NCI-H2227 treated with DMSO at 0.1 percent for 48 hours (cell line): ENCODE data around the gene ZNF311.
"Not testable (repeated sequence)": the region's sequence is repeated elsewhere in the genome, so short reads cannot be mapped to it uniquely, and the experiment has no call there.

Source experiments
- DNase-seq: peaks from one replicate; lab custom pipeline; 2025; lab: John Stamatoyannopoulos, UW

ZNF311 gene

GRCh38 chr6:28953039-28953584 lies 52.0 kb downstream of the ZNF311 start:
- DNase-seq: peak; percentile 78

GRCh38 chr6:28949656-28950195 lies 55.4 kb downstream of the ZNF311 start:
- not testable (repeated sequence) for DNase-seq

GRCh38 chr6:28948782-28949486 lies 56.2 kb downstream of the ZNF311 start:
- DNase-seq: no peak

- DNase-seq: no peak
Measured at GRCh38 chr6:28947831-28948270, 57.3 kb downstream of the ZNF311 start.

- DNase-seq: no peak
Measured at GRCh38 chr6:28947067-28947765, 57.9 kb downstream of the ZNF311 start.

- no peak for DNase-seq
Measured at GRCh38 chr6:28945349-28945748, 59.8 kb downstream of the ZNF311 start.
